T47D (cell line): Measurements from ENCODE around the gene ANK3.

Experiments
- DNase-seq, 2 experiments: peaks; one replicate each; pipeline versions ENCODE4 v3.0.0 to v3.0.0-alpha.2; 2011 to 2012; ENCODE audit warnings: low read depth in 1 of 2, low spot score in 1 of 2
- JUND ChIP-seq: IDR thresholded peaks from 2 replicates; pipeline ENCODE4 v1.6.1; 2012; ENCODE audit warnings: low read depth
- in situ Hi-C: cut with HindIII; loops from 2 replicates; pipeline ENCODE4 v1.10.0; 2016; ENCODE audit warnings: low sequenced_read_pairs, low pct_unique_long_range_greater_than_20kb

Gene ANK3

DNA sequence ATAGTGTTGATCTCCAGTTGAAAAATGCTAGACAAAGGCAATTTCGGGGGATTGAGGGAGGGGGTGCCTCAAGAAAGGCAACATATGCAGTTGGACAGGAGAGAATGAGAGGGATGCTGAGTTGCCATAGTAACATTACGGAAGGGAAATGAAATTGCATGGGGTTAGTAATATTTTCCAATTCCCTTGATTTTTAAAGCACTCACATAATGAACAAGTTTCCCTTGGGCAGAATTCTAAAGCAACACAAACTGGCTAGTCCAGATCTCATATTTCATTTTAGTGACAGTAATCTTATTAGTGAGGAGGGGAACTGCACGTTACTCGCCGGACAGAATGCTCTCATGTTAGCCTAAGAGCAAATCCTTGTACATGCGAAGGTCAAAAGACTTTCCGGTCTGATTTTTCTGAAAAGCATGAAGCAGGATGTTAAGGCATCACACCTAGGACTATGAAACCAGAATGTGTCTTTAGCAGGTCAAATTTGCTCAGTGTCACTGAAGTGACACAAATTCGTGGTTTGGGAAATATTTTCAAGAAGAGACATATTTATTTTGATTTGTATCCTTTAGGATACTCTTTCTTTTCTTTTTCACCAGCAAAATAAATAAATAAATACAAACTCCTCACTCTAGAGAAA lies 165.5 kb downstream of the ANK3 start:
- in situ Hi-C loops, result no loop called here
- TF ChIP-seq JUND, result no peak
- peak in 1 of 2 experiments; percentile 19 for DNase-seq

DNA sequence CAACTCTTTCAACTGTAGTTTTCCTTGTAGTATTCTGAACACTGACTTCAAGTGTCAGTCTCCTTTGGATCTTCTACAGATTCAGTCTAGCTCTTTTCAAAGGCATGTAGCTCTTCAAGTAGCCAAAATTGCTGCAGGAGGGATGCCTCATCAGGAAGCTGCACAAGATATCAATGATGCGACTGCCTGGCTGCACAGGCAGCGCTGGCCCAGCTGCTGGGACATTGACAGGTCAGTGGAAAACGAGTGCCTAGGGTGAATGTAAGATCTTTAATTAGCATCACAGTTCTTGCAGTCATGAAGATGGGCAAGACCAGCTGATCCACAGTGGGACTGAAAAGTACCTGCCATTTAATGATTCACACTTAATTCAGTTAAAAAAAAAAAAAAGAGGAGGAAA lies 167.6 kb downstream of the ANK3 start:
- no peak for TF ChIP-seq JUND
- in situ Hi-C loops, result no loop called here
- no peak for DNase-seq

DNA sequence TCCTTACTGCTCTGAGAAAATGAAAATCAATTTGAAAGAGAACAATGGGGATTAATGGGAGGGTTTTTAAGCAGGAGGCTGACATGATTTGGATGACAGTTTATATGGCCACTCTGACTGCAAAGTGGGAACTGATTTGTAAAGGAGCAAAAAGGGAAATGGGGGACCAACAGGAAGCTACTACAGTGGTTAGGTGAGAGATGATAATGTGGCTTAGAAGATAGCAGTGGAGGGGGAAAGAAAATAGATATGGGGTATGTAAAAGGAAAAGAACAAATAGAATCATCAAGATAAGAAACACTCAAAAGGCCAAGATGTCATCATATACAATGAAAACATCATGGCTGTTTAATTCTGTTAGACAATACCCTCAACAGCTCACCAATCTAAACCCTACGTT lies 177.5 kb downstream of the ANK3 start:
- in situ Hi-C loops, result no loop called here
- DNase-seq, result no peak
- no peak for TF ChIP-seq JUND

DNA sequence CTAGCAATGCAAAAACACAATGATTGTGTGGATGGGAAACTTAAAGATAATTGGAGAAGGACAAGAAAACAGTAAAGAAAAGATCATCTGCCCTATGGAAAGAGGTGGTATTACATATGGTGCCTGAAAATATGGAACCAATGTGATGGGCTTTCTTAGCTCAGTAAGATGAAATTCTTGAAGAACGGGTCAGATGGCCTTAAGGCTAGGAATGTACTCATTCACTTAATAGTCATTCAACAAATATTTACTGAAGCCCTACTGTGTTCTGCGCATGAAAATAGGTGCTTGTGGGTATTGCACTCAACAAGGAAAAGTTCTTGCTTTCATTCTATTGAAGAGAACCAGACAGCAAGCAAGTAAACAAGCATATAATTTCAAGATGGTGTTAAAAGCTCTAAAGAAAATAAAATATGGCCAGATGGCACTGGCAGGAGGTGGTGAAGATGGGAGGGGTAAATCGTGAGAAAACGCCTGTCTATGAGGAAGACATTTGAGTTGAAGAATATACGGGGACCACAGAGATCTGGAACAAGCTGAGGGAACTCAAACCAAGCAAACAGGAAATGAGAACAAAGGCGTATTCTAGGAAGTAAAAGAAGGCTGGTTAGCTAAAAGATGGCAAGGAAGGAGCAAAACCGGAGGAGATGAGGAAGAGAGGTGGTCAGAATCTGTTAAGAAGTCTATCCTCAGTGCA lies 179.7 kb downstream of the ANK3 start:
- peak; percentile 33; the same call in 1 of the 2 replicates for TF ChIP-seq JUND
- DNase-seq, result peak in 1 of 2 experiments; percentile 87
- in situ Hi-C loops, result no loop called here

DNA sequence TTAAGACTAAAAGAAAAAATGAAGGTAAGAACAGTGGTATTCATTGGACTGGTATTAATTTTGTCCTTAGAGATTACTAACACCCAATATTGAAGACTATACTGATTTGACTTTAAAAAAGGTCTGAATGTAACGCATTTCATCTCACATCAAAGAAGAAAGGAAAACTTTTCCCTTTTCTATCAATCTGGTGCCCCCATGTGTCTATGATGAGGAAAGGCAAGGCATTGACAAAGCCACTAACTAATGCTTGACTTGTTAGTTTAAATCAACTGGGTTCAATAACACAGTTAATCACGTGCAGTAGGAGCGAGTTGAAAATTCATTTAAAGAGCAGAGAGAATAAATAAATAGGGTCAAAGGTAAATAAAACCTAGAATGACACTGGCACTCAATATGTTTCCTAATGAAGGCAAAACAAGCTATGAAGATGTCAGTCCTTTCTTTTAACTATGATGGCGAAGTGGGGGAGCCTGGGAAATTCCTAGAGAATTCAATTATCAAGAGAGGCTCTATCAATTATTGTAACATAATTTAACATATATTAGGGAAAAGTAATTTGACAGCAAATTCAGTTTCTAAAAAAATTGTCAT lies 180.9 kb downstream of the ANK3 start:
- no peak for TF ChIP-seq JUND
- in situ Hi-C loops, result no loop called here
- DNase-seq, result peak in 1 of 2 experiments; percentile 79

DNA sequence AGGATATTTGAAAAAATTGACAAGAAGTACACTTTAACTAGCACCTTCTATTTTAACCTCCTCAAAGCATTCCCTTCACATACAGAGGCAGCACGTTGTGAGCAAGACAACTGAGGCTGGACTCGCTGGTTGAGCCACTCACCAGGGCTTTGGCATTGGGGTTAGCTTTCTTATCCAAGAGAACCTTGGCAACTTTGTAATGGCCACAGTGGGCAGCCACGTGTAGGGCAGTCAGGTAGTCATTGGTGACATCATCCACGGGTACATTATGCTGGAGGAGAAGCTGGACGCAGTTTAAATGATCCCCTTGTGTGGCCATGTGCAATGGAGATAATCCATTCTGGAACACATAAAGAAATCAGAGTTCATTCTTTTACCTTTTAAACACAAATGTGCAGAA lies 181.8 kb downstream of the ANK3 start:
- in situ Hi-C loops, result no loop called here
- TF ChIP-seq JUND, result no peak
- no peak for DNase-seq

DNA sequence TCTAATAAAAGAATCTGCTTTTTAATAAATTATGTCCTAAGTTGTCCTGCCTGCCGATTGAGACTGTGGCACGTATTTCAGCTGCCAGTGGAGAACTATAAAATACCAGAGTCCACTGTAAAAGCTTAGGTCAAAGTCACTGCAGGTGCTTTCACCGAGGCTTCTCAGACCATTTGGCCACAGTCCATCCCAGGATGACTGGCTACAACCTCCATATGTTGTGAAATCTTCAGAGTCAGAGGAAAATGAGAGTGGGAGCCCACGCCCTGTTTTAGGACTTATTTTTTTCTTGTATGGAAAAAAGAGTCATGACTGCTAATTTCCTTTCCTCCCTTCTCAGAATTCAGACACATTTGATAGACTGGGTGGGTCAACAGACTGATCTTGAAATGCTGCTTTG lies 182.9 kb downstream of the ANK3 start:
- in situ Hi-C loops, result no loop called here
- DNase-seq, result peak in 1 of 2 experiments; percentile 43
- no peak for TF ChIP-seq JUND

DNA sequence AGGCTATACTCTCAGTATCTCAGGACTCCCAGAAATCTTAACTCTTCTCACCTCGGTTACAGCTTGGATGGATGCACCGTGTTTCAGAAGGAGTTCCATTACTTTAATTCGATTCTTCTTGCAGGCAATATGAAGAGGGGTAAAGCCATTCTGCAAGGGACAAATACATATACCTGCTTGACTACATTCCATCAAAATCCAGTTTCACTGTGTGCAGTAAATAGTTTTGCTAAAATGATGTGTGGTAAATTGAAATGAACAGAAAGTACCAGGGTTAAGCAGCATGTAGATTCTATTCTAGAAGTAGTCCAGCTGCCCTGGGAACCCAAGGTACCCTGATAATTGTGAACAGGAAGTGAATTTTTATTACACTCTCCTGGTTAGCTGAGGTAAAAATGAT lies 183.9 kb downstream of the ANK3 start:
- in situ Hi-C loops, result no loop called here
- no peak for TF ChIP-seq JUND
- peak in 1 of 2 experiments; percentile 77 for DNase-seq

DNA sequence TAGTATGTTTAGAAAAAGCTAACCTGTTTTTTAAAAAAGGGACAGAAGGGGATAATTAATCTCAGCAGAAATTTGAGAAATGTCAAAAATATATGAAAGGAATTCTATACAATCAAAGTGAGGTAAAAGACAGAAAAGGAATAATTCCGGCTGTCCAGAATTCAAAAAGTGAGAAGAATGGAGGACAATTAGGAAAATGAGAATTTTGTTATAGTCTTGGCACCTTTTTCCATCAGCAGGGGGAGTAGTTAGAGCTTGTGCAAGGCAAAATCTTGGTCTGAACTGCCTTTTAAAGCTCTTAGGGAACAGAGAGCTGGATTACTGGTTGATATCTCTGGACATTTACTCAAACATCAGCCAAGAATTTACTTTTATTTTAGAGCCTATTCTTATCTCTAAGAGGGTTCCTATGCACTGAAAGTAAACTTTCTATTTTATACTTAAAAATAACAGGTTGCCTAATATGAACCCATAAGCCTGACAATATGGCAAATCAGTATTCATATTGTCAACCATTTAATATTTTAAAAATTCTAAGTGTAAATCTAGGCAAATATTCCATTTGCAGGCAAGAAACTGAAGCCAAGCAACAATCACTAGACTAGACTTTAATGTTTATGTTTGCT lies 185.6 kb downstream of the ANK3 start:
- no peak for TF ChIP-seq JUND
- in situ Hi-C loops, result no loop called here
- DNase-seq, result peak in 1 of 2 experiments; percentile 72

DNA sequence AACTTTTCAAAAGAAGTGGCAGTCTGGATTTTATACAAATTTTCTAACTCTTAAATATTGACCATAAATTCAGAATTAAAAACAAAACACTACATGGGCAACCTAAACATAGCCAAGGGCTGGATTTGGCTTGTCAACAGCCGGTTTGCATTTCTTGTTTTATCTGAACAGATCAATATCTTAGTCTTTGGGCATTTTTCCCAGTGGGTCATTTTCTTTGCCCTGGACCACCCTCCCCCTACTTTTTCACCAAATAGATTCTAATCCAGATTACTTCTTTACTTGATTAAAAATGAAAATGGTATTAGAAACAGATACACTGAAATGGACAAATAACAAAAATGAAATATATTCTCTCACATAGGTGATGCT lies 189.0 kb downstream of the ANK3 start:
- in situ Hi-C loops, result no loop called here
- no peak for DNase-seq
- TF ChIP-seq JUND, result no peak

DNA sequence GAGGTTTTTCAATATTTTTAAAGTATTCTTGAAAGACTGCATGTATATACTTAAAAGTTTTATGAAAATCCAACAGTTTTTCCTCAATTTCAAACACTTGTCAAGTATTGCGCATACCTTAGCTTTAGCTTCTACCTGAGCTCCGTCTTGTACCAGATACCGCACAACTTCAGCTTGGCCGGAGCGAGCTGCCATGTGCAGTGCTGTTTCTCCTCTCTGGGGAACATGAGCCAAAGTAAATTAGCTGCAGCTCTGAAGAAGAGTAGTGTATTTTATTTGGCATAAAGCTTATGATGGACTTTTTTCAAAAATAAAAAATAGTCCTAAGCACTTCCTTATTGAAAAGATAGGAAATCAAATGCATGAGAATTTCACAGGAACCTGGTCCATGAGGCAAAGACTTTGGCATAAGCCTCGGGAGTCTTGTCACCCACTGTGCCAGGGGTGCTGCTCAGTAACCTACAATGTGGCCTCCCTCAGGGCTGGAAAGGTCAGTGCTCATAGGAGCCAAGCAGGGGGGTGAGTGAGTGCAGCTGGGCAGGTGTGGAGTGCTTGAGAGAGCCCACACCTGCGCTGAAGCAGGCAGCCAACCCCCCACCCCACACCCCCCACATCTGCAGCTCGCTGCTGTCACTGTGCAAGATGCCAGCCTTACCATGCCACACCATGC lies 189.5 kb downstream of the ANK3 start:
- in situ Hi-C loops, result no loop called here
- DNase-seq, result no peak
- no peak for TF ChIP-seq JUND

DNA sequence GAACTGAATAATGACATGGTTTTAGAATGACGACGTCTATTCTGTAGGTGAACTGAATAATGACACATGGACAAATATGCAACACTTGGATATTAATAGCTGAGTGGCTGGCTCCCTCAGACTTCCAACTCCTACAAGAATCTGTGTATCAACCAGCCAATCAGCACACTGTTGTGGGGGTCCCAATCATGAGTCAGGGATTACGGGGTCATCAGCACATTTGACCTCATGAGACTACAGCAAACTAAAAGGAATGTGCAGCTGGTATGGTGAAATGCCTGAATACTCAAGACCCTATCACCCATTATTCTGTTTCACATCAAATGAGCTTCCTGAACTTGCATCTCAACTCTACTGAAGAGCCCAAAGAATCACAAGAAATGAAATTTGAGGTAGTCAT lies 192.5 kb downstream of the ANK3 start:
- no peak for DNase-seq
- TF ChIP-seq JUND, result no peak
- in situ Hi-C loops, result no loop called here
